NK-92 (cell line): ENCODE results near the gene CAV1.

Source experiments
- DNase-seq: peaks from one replicate; lab custom pipeline; 2025; ENCODE audit not compliant: unreplicated experiment; lab: John Stamatoyannopoulos, UW

The CAV1 gene

DNA sequence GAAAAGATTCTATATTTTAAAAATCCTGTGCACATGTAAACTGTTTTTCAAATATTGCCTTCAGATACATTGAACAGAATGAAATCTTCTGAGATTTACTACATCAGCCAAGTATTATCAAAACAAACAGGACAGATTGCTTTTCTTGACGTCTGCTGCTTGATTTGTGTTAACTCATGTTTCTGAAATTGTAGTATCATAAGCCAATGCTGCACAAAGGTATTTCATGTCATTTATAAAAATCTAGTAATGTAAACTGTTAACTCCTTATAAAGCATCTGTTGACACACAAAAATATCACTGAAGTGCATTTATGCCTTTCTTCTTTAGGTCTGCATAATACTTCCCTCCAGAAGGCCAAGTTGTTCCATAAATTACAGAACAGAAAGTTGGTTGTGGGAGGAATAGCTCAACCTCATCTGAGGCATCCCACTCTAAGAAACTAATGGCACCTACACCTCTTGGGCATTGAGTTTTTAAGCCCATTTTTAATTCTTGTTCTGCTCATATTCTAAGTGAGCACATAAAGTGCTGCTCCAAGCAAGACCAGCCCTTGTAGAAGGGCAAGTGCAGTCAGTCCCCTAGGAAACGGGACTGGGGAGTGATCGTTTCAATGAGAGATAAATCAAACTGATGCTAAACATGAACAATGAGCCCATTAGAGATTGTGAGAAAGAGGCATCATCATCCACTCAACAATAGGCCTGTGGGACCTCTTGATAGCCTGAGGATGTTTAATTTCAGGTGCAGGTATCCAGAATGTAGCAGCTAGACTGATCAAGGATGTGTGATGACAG is 28.5 kb downstream of the CAV1 start:
- DNase-seq: no peak

DNA sequence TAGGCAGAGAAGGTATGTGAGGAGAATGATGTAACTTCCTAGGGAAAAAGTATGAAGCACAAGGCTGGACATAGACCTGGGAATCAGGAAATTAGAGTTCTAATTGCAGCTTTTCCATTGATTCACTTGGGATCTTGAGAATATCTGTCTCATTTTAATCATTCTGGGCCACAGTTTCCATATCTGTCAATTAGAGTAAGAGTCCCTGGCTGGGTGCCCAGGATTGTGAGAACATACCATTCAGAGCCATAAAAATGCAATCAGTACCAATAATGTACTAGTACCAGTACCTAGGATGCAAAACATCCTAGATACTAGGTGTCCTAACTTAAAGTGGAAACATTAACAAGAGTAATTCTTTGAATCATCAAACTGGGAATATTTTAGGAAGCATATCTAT is 29.6 kb downstream of the CAV1 start:
- DNase-seq: no peak

DNA sequence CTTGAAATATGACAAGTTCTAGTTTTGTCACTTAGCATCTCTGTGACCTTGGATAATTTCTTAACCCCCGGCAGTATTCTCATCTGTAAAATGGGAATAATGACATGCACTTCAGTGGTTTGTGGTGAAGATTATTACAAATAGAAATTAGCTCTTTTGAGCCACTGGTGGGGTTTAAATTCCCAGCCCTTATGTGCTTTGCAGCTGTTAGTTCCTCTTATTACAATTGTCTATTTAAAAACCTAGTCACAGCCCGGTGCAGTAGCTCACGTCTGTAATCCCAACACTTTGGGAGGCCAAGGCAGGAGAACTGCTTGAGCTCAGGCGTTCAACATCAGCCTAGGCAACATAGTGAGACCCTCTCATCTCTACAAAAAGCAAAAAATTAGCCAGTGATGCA is 30.1 kb downstream of the CAV1 start:
- no peak for DNase-seq

DNA sequence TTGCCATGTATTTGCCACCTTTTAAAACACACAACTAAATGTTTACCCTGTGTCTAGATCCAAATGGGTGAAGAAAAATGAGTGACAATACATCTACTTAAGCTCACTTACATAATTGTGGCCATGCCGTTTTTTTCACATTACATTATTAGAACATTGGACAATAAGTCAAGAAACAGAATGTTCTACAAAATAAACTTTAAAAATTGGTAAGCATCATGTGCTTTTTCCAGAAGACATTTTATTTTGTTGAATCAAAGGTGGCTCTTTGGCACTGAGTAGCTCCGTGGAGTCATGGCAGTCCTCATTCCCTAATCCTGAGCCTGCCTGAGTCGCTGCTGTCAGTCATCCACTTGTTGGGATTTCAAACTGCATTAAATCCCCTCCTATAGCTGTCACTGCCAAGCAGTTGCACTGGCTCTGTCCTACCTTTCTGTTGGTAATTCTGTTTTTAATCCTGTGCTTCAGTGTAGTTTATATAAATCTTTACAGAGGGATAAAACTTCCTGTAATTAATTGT is 32.3 kb downstream of the CAV1 start:
- no peak for DNase-seq

DNA sequence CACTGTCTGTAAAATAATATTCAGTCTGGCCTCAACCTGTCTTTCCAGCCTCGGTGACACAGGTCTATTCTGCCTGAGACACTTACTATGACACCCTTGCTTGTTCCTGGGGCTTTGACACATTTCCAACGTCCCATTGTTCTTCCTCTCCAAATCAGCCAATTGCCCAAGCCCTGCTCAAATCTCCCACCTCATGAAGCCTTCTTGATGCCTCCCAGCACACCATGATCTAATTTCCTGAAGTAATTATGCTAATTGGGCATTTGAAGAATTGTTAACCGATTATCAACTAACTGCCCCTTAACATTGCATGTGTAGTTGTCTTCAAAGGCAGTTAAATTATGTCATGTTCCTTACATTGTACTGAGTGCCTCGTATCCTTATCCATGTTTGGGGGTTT is 33.1 kb downstream of the CAV1 start:
- no peak for DNase-seq

DNA sequence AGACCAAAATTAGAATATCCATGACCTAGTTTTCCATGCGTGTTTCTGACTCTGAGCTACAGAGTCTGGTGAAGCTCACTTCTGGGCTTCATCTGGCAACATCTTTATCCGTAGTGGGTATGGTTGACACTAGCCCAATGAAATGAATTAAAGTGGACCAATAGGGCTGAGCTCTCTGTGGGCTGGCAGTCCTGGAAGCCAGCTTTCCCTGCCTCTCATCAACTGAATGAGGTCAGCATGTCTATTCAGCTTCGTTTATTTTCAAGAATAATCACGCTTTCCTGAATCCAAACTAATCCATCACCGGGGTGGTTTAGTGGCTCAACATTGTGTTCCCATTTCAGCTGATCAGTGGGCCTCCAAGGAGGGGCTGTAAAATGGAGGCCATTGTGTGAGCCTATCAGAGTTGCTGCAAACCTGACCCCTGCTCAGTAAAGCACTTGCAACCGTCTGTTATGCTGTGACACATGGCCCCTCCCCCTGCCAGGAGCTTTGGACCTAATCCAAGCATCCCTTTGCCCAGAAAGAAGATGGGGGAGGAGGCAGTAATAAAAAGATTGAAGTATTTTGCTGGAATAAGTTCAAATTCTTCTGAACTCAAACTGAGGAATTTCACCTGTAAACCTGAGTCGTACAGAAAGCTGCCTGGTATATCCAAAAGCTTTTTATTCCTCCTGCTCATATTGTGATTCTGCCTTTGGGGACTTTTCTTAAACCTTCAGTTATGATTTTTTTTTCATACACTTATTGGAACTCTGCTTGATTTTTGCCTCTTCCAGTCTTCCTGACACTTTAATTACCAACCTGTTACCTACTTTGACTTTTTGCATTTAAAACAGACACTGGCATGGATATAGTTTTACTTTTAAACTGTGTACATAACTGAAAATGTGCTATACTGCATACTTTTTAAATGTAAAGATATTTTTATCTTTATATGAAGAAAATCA is 35.5 kb downstream of the CAV1 start:
- no peak for DNase-seq

DNA sequence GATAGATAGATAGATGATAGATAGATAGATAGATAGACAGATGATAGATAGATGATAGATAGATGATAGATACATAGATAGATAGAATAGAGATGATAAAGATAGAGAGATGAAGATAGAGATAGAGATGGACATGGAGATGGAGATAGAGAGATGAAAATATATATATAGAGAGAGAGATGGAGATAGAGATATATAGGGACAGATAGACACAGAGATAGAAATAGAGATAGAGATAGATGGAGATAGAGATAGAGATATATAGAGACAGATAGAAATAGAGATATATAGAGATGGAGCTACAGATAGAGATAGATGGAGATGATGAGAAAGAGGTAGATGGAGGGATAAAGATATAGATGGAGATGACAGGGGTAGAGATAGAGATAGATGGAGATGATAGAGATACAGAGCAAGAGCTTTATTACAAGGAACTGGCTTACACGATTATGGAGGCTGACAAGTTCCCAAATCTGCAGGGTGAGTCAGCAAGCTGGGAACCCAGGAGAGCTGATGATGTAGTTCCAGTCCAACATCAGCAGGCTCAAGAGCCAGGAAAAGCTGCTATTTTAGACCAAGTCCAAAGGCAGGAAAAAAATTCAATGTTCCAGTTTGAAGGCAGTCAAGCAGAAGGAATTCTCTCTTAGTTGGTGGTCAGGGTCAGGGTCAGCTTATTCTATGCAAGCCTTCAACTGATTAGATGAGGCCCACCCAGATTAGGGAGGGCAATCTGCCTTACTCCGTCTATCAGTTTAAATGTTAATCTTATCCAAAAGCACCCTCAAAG is 37.1 kb downstream of the CAV1 start:
- DNase-seq: no peak

DNA sequence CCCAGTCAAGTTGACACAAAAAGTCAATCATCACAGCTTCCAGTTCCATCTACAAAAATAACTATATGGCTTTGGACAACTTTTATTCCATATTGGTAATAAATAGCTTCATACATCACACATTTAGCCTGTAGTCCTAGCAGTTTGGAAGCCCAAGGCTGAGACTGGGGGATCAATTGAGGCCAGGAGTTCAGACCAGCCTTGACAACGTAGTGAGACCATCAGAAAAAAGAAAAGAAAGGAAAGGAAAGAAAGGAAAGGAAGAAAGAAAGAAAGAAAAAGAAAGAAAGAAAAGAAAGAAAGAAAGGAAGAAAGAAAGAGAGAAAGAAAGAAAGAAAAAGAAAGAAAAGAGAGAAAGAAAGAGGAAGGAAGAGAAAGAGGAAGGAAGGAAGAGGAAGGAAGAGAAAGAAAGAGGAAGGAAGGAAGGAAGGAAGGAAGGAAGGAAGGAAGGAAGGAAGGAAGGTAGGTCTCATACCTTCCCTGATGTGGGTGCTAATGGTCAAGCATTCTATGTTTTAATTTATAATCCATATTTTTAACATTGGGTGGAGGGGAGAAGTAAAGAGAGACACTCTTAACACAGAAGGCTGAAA is 37.8 kb downstream of the CAV1 start:
- no peak for DNase-seq

DNA sequence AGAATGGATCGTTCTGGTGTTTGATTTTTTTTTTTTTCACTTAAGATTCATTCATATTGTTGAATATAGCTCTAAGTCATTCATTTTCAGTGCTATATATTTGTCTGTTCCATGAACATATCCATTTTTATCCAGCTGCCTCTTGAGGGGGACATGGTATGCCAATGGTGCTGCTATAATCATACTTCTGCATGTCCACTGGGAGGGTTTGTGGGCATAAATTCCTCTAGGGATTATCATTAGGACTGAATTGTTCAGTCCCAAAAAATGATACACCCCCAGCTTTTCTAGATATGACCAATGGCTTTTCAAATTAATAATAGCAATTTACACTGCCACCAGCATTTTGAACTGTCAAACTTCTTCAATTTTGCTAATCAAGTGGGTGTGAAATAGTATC is 41.1 kb downstream of the CAV1 start:
- no peak for DNase-seq

DNA sequence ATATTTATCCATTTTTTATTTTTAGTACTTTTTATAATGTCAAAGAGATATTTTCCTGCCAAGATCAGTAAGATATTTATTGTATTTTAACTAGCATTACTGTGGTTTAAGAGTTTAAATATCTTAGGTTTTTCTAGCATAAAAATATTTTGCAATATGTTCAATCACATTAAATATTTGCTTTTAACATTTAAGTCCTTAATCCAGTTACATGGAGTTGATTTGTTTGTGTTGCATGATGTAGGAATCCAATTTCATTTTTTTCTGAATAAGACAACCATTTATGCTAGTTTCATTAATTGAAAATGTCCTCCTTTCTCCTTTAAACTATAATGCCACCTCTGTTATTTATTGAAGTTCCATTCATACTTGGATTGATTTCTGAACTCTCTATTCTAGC is 41.8 kb downstream of the CAV1 start:
- no peak for DNase-seq

DNA sequence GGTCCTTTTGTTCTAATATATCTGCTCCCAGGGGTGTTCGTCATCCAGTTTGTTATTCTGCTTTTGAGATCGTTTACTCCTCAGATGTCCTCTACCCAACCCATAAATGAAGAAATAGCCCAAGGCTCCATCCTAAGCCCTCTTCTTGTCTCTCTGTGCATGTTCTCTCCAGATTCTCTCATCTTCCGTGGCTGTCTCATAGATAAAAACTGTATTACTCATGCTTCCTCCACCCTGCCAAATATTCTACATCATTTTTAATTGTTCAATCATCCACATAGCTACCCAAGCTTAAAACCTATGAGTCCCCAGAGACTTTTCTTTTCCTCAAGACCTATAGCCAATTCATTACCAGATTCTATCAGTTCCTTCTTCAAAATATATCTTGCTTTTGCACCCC is 44.9 kb downstream of the CAV1 start:
- no peak for DNase-seq

DNA sequence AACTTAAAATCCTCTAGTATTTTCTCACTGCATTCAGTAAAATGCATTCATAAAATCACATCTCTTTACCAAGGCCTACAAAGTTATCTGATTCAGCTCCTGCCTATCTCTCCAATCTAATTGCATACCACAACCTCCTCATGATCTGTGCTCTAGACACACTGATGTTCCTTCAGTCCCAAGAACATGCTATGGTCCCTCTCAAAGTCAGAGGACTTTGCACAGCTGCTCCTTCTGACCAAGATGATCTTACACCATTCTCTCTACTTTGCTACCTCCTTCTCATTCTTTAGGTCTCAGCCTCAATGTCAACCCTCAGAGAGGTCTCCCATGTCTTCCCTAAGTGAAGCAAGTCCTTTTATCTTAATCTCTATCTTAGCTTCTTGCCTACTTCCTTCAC is 45.5 kb downstream of the CAV1 start:
- no peak for DNase-seq

DNA sequence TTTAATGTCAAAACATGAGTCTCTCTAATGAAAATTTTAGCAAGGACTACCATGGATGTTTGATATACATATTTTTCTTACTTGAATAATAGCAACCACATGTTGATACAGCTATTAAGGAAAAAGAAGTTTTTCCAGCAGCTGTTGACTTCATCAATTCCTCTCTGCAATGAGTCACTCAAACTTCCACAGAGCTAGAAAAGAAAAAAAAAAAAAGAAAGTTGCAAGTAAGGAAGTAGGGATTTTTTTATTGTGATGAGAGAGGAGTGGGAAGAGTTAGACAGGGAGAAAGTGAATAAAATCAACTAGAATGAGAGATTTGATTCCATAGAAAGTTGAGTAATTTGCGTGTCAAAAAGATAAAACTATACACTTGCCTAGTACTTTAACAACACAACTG is 46.2 kb downstream of the CAV1 start:
- DNase-seq: no peak

DNA sequence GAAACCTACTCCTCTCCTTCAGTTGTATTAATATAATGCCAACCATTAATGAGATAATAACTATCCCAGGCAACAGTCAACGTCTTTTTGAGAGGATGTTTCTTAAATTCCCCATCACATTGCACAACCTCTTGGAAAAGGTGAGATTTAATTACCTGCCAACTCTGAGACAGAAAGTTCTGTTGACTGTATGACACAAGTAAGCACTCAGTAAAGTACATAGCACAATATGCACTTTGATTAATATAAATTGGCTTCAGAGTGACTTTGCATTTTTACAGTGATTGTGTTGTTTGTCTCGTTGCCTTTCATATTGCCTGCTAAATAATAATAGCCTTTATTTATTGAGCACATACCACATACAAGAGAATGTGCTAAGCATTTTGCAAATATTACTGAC is 46.7 kb downstream of the CAV1 start:
- no peak for DNase-seq

DNA sequence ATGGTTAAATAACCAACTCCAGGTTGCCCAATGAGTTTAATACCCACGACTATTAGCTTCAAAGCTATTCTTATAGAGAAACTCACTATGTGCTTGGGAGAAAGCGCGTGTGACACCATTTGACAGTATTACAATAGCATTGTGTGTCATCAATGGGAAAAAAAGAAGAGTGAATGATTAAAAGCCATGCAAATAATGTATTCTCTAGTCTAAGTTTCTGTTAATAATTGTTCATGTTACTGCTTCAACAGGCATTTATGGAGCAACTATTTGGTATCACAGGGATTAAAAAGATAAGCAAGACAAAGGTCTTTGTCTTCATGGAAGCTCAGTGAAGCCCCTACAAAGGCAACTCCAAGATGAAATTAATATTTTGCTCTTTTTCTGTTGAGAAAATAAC is 47.2 kb downstream of the CAV1 start:
- no peak for DNase-seq

DNA sequence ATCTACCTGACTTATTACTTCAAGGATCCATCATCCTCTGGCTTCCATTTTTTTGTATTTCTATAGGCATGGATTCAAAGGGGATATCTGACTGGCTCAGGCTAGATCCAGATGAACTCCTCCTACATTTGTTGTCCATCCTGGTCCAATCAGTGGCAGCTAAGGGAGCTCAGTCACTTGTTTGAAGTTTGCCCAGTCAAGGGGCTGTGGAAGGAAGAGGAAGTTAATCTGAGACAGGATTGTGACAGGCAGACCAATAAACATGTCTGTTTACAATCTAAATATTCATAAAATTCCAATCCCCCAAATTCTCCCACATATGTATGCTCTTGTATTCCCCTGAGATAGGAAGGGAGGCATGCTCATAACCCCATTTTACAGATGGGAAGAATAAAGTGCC is 48.7 kb downstream of the CAV1 start:
- DNase-seq: no peak

DNA sequence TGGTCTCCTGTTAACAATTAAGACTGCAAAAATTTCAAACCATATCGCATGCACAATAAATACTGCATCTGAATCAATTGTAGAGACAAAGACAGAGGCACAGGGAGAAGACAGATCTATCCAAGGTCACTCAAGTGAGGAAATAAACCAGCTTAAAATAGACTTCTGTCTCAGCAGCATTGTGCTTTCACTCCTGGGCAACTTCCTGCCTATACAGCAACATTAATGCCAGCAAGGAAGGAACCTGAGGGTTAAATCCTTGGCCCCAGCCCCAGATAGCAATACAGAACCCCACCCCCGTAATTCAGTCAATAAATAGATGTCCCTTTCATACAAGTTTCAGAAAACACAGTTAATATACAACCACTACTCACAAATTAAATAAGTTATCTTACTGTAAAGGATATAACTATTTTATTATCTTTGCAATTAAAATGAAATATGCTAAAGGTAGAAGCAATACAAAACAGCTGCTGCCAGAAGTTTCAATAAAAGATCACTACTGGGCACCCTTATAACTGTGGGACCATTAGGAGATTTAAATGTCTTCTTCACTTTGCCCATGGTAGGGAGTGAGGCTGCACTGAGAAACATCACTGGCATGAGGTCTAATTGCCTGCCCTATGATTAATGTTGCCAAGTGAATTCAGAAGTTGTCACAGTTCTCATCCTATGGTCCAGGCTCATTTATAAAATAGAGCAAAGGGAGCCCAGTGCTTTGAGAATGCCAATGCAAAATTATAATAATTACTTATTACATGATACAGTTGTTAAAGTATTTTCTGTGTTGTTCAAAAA is 49.4 kb downstream of the CAV1 start:
- DNase-seq: no peak

DNA sequence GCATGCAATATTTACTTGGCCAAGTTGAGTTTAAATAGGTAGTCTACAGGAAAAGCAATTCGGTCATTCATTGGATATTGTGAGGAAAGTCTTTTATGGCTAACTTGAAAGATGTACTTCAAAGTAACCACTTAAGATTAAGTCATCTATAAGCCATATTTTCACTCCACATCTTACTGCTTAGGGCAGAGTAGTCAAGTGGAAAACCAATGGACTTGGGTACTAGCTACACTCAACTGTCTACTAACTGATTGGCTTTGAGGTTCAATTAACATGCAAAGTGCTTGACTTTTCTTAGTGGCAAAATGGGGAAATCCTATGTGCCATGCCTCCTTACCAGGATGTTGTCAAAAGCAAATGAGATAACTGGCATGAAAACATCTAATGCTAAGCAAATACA is 51.0 kb downstream of the CAV1 start:
- no peak for DNase-seq

DNA sequence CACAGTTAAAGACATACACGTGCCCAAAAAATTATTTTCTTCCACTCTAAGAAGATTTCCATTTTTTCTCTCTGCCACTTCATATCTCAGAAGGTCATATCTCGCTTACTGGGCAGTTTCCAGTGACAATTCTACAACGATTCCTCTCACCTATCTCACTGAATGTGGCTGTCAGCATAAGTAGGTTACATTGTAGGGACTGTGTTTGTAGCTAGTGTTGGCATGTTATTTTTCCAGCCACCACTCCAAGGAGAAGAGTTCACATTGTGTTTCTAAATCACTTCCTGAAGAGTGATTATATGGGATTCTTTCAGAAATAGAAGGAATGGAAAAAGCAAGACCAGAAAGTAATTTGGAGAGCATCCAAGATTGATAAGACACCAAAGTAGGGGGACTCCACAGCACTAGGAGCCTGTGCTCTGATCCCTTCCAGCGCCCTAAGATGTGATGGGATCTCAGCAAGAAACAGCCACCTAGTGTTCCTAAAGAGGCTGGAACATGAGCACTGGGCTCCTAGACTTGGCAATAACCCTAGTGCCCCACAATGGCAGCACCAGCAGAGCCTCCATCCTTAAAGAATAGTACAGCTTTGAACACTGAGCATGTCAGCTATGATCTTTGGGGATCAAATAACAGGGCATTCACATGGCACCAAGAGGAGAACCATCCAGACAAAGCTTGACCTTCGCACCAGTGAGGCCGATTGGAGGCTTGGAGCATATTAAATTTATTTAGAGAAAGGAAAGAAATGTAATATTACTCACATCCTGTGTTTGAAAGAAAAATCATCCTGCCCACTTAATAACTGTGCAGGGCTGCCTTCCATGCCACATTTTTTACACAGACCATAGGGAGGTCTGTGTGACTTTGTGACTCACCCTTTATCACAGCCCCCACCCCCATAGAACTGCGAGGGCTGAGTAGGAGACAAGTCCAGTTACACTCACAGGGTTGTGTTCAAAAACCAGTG is 51.8 kb downstream of the CAV1 start:
- DNase-seq: no peak
